Iris pigment epithelial cell (primary cell): Measurements from ENCODE around the gene NPIPB8.
"Not testable (repeated sequence)": the region's sequence is repeated elsewhere in the genome, so short reads cannot be mapped to it uniquely, and the experiment has no call there.

Source experiments
- DNase-seq: peaks from one replicate; pipeline ENCODE4 v3.0.0-alpha.2; 2011; ENCODE audit warnings: low read depth

Gene NPIPB8

DNA sequence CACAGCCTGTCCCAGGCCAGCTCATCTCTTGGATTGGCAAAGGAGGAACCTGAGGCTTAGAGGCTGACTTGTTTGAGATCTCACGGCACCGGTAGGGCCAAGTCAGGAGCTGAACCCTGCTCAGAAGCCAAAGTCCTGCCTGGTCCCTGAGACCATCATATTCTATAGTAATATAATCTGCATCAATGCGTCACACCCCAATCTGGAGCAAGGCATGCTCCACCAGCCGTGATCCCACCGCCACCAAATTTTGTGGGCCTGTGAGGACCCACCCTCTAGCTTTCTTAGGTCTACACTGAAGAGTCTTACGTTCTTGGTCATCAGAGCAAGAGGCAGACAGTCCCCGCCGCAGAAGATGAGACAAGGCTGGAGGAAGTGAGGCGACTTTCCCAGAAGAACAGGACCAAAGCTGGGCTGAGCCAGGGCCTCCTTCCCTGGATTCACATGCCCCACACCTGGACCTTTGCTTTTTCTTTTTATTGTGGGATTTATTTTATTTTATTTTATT, 30.7 kb upstream of the NPIPB8 start:
- DNase-seq = no peak

DNA sequence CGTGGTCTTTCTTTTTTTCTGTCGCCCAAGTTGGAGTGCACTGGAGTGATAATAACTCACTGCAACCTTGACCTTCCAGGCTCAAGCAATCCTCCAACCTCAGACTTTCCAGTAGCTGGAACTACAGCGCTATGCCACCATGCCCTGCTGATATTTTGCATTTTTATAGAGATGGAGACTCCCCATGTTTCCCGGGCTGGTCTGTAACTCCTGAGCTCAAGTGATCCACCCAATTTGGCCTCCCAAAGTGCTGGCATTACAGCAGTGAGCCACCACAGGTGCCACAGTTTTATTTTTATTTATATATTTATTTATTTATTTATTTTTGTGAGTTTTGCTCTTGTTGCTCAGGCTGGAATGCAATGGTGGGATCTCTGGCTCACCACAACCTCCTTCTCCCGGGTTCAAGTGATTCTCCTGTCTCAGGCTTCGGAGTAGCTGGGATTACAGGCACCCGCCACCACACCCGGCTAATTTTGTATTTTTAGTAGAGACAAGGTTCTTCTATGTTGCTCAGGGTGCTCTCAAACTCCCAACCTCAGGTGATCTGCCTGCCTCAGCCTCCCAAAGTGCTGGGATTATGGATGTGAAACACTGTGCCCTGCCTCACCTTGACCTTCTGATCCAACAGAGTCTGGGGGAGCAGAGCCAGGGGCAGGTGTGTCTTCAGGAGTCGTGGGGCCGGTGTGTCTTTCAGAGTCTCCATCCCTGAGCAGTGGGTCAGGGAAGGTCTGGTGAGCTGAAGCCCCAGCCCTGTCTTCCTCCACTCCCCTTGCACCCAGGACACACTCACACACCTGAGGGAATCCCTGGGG, 30.0 kb upstream of the NPIPB8 start:
- not testable (repeated sequence) for DNase-seq

DNA sequence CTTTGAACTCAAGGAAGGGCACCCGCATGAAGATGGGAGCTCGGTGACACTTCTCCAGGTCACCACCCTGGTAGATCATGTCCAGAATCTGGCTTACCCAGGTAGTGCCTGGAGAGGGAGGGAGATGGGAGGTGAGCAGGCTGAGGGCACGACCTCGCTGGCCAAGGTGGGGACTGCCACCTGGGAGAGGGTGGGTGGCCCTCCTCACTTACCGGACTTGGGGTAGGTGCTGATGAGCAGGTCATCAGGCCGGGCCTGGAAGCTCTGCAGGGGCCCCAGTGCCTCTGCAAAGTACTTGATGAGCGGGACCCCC, 29.4 kb upstream of the NPIPB8 start:
- DNase-seq = not testable (repeated sequence)

DNA sequence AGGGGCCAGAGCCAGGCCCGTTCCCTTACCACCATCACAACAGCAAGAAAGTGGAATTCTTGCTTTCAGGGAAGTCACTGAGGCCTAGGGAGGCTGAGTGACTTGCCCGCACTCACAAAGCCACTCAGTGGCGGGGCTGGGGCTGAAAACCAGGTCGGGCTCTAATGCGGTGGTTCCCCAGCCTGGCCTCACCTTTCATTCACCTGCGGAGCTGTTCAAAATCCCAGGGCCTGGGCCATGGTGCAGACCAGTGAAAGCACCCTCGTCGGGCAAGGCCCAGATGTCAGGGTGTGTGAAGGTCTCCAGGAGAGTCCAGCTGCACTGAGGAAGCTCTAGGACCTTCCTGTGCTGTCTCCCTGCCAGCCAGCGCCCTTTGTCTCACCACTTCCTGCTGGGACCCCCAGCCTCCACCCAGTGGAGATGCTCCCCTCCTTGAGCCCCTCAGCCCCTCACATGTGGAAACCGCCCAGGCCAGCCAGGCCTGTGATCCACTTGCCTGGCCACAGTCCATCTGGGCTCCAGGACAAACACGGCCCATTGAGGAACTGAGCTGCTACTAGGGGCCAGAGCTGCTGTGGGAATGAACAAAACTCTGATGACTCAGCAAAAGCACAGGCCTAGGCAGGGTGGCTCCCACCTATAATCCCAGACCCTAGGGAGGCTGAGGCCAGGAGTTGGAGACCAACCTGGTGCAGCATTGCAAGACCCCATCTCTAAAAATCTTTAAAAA, 28.8 kb upstream of the NPIPB8 start:
- not testable (repeated sequence) for DNase-seq

DNA sequence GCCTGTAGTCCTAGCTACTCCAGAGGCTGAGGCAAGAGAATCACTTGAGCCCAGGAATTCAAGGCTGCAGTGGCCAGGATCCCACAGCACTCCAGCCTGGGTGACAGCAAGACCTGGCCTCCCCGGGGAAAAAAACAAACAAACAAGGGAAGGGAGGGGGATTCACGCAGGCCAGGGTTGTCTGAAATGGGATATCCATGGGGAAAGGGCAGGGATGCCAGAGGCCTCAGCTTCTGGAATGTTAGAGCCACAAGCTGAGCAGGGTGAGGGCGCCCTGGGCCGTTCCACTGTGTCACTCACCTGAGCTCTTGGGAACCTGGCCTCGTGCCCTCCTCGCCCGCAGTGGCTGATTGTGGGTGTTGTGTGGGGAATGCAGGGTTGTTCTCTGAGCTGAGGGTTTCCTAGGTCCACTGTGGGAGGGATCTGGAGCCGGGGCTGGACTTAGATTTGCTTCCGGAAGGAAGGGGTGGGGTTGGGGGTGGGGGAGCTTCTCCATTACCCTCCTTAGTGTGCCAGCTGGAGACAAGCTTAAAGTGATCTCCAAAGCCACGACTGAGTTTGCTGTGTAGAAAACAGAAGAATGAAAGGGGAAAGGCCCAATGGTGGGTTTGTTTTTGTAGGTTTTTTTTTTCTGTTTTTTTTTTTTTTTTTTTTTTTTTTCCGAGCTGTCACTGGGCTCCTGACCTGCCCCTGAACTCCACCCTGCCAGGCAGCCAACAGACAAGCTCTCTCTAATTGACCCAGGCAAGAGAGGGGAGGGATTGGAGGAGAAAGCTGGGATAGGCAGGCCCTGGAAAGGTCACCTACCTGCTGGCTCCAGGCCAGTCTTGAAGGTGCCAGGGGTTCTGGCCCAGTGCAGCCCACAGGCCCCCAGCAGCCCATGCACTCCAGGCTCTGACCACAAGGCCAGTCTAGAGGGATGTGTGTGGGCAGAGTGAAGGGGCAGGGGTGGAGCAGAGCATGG, 28.0 kb upstream of the NPIPB8 start, which contains the start of gene SULT1A1:
Gene SULT1A1, minus strand, starts transcription at position 414 of the 964 bp plus-strand sequence. CDS start 1,189 bp downstream, outside the sequence.
- no peak for DNase-seq

DNA sequence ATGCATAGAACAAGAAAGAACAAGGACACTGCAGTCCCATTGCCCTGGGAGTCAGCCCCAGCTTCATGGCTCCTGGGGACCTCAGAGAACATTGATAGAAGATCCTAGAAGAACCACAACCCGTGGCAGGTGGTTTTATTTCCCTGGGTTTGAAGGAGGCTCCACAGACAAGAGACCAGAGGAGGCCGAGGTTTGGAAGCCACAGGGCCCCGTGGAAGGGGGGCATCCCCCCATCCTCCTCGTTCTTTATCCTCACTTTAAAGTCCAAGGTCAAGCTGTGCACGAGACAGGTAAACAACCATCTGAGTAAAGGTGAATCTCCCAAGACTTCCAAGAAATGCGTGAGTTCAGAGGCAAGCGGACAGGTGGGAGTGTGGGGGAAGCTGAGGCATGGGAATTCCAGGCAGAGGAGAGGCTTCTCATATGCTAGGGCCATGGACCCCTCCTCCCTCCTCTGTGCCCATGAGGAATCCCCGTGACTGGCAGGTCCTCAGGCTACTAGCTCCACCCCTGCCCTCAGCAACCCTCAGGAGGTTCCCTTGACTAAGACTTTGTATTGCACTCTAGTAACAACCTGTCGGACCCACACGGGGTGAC, 27.2 kb upstream of the NPIPB8 start:
- DNase-seq = no peak

DNA sequence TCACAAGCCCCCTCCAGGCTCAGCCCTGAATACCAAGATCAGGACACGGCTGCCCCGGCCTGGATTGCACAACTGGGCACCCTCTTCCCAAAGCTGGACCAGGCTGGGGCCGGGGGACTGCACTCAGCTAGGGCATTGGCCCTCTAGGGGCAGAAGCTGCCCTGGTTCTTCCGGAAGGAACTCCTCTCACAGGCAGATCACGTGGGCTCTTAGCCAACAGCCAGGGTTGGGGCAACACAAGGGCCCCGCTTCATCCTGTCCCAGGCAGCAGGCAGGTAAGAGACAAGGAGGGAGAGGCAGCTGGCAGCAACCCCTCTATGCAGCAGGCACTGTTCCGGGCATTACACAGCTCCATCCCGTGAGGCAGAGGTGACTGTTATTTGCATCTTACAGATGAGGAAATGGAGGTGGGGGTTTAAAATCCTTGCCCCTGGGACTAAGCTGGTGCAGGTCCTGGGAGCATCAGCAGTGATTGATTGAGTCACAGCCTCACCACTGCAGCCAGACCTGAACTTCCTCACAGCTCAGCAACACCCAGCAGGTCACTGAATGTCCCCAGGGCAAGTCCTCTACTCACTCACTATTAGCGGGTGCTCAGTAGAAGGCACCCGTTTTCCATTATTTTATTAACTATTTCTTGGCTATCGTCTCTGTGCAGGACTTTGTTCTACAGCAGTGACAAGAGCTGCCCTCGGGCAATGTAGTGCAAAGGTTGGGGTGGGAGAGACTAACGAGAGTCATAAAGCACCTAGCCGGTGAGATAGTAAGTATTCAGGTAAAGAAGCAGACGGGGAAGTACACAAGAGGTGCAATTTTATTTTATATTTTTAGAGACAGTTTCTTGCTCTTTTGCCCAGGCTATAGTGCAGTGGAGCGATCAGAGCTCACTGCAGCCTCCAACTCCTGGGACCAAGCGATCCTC, 25.2 kb upstream of the NPIPB8 start:
- DNase-seq = not testable (repeated sequence)

DNA sequence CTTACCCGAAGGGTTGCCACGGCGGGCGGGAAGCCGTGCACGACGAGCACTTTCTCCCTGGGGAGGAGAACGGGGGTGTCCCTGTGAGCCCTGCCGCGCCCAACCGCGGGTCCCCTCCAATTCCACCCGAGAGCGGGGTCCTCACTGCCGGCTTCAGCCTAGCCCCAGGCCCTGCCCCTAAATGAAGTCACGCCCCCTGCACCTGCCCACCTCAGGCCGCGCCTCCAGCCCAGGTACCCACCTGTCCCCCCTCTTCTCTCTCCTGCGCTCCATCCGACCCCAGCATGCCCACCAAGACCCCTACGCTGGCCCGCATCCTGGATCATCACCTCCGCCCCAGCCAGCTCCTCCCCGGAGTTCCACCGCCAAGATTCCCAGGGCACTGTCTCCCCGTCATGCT, 24.0 kb upstream of the NPIPB8 start:
- DNase-seq = not testable (repeated sequence)

DNA sequence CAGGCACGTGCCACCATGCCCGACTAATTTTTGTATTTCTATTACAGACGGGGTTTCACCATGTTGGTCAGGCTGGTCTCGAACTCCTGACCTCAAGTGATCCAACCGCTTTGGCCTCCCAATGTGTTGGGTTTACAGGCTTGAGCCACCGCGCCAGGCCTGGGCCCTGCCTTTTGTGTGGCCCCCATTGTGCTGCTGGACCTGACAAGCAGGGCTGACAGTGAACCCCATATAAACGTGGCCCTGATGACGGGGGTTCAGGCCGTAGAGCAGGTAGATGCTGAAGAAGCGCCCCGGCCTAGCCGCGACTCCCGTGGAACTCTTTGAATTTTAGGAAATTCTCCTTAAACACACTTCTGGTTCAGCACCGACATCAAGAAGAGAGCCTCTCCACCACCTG, 23.3 kb upstream of the NPIPB8 start:
- DNase-seq = not testable (repeated sequence)

DNA sequence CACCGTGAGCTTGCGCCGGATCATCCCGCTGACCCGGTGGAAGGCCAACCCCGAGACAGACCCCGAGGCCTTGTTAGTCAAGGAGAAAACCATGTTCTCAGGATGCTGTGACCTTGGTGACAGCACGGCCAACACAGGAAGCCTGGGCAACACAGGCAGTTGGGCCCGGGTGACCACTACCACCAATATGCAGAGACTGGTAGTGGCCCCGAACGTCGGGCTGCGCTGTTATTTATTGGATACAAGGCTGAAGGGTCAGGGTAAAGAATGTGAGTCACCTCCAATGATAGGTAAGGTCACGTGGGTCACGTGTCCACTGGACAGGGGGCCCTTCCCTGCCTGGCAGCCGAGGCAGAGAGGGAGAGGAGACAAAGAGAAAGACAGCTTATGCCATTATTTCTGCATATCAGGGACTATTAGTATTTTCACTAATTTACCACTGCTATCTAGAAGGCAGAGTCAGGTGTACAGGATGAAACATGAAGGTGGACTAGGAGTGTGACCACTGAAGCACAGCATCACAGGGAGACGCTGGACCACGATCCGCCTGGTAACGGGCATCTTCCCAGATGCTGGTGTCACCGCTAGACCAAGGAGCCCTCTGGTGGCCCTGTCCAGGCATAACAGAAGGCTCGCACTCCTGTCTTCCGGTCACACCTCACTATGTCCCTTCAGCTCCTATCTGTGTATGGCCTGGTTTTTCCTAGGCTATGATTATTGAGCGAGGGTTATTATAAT, 22.2 kb upstream of the NPIPB8 start:
- DNase-seq = not testable (repeated sequence)

DNA sequence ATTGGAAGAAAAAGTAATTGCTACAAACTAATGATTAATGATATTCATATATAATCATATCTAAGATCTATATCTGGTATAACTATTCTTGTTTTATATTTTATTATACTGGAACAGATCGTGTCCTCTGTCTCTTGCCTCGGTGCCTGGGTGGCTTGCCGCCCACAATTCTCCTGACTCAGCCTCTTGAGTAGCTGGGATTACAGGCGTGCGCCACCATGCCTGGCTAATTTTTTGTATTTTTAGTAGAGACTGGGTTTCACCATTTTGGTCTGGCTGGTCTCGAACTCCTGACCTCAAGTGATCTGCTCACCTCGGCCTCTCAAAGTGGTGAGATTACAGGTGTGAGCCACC, 21.7 kb upstream of the NPIPB8 start:
- not testable (repeated sequence) for DNase-seq

DNA sequence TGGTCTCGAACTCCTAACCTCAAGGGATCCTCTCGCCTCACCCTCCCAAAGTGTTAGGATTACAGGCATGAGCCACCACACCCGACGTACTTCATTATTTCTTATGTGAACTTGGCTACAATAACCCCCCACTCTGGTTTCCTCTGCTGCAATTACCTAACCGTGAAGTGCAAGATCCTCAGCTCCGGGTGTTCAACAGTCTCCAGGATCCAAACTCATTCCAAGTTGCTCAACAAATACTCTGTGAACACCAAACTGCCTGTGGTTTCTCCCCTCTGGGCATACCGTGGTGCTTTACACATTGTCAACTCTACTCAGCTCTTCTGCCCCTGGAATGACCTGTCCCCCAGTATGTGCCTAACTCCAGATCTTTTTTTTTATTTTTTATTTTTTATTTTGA, 21.2 kb upstream of the NPIPB8 start:
- no peak for DNase-seq

DNA sequence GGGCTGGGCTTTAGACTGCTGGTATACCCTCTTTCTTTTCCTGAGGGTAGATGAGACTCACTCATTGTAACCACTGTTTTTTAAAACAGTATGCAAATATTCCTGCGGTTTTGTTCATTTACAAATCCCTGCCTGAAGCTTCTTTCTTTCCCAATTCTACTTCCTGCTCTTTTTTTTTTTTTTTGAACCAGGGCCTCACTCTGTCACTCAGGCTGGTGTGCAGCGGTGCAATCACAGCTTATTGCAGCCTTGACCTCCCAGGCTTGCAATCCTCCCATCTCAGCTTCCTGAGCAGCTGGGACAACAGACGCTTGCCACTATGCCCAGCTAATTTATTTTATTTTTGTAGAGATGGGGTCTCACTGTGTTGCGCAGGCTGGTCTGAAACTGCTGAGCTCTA, 20.0 kb upstream of the NPIPB8 start:
- DNase-seq = no peak

DNA sequence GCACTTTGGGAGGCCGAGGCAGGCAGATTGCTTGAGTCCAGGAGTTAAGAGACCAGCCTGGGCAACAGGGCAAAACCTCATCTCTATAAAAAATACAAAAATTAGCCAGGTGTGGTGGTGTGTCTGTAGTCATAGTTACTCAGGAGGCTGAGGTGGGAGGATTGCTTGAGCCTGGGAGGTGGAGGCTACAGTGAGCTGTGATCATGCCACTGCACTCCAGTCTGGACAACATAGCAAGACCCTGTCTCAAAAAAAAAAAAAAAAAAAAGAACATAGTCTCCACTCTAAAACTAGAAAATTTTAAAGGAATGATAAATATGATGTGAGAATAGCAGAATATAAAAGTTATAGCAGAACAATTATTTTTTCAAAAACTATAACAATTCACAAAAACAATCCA, 17.5 kb upstream of the NPIPB8 start:
- not testable (repeated sequence) for DNase-seq

DNA sequence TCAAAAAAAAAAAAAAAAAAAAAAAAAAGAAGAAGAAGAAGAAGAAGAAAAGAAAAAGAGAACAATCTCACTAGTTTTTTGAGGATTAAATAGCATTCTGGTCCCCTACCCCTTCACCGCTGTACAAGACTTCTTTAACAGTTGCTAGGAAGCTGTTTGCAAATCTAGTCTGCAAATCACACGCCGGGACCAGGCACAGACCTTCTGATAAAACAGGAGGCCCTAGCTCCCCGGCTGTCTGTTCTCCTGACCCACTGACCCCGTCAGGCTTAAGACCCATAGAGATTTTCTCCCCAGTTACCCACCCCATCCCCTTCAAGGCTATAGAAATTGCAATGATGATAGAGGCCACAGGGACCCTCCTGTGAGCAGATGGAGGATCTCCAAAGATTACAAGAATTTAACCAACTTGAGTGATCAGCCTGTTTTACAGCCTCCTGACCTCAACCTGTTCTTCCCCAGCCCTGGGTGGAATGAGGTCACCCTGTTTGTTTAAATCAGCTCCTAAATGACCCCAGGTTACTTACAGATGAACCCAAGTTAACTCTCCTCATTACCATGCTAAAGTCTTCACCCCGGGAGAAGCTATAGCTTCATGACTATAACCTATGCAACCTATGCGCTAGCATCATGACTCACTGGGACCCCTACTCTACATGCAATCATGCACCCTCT, 16.2 kb upstream of the NPIPB8 start:
- DNase-seq = no peak

DNA sequence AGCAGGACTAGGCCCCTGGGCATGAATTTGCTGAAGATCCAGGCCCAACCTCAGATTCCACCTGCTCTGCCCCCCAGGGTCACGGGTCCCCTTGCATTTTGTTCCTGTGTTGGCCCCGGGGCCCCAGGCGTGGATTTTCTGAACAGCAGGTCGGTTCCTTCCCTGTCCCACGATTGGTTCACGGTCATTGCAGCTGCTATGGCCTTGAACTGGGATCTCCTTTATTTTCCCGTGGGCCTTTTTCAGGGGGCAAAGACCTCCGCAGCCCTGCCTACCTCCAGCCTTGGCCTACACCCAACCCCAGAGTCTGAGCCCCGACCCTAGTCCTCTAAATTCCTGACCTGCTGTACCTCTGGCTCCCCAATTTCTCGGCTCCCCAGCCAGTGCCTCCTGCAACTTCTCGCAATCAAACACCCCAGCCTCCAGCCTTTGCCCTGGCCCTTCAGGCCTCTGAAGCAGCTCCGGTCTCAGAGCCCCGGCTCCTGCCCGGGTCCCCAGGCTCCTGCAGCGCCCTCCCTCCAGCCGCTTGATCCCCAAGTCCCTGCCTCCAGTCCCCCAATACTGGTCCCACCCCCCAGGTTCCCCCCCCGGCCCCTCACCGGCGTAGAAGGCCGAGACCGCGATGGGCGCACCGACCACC, 15.2 kb upstream of the NPIPB8 start:
- not testable (repeated sequence) for DNase-seq

DNA sequence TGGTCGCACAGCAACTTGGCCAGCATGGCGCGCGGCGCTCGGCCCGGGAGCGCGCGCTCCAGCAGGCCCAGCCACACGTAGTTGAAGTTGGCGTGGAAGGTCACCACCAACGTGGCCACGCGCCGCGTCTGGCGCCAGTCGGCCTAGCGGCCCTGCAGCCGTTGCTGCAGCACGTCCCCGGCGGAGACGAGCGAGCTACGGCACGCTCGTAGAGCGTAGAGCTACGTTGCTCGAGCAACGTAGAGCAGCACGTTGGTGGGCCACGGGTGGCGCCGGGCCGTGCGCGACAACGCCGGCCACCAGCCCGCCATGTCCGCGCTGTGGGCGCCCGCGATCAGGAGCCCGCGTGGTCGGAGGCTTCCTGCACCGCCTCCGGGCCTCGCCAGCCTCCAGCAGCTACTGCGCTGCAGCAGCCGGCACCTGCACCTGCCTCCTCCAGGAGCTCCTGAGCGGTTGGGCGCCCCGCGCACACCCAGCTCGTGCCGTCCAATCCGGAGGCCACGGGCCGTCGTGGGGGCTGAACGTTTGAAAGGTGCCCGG, 14.6 kb upstream of the NPIPB8 start:
- no peak for DNase-seq

DNA sequence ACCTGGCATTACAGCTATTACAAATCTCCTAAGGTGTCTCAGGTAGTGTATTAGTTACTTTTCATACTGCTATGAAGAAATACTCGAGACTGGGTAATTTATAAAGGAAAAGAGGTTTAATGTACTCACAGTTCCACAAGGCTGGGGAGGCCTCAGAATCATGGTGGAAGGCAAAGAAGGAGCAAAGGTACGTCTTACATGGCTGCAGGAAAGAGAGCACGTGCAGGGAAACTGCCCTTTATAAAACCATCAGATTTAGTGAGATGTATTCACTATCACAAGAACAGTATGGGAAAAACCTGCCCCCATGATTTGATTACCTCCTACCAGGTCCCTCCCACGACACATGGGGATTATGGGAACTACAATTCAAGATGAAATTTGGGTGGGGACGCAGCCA, 7.0 kb upstream of the NPIPB8 start:
- not testable (repeated sequence) for DNase-seq
